Epithelial cell of esophagus (primary cell): ENCODE results near the gene WHRN.

ENCODE experiments used
- DNase-seq: peaks from one replicate; pipeline ENCODE4 v3.0.0; 2010; ENCODE audit warnings: low read depth
- H3K4me3 ChIP-seq: 2 replicates; pipeline ENCODE4 v1.5.1; 2011; ENCODE audit warnings: mild to moderate bottlenecking, low read length, control low read depth
- TF ChIP-seq, protein P1 (sequence below): IDR thresholded peaks from 2 replicates; pipeline ENCODE4 v1.5.1; 2011; ENCODE audit warnings: low read depth, mild to moderate bottlenecking, low read length, control low read depth, inconsistent platforms; ENCODE audit not compliant: insufficient read depth; ENCODE audit errors: missing control alignments

The WHRN gene

GRCh38 chr9:114505187-114506081 is at the start of gene WHRN:
Gene WHRN, minus strand, starts transcription at chr9:114505473. Its CDS starts 672 bp downstream, at chr9:114504801.
- peak within 1 kb of the TSS; percentile 68 for H3K4me3 ChIP-seq
- TF ChIP-seq, protein P1, sequence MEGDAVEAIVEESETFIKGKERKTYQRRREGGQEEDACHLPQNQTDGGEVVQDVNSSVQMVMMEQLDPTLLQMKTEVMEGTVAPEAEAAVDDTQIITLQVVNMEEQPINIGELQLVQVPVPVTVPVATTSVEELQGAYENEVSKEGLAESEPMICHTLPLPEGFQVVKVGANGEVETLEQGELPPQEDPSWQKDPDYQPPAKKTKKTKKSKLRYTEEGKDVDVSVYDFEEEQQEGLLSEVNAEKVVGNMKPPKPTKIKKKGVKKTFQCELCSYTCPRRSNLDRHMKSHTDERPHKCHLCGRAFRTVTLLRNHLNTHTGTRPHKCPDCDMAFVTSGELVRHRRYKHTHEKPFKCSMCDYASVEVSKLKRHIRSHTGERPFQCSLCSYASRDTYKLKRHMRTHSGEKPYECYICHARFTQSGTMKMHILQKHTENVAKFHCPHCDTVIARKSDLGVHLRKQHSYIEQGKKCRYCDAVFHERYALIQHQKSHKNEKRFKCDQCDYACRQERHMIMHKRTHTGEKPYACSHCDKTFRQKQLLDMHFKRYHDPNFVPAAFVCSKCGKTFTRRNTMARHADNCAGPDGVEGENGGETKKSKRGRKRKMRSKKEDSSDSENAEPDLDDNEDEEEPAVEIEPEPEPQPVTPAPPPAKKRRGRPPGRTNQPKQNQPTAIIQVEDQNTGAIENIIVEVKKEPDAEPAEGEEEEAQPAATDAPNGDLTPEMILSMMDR, result no peak
- DNase-seq, result peak; percentile 93

DNA sequence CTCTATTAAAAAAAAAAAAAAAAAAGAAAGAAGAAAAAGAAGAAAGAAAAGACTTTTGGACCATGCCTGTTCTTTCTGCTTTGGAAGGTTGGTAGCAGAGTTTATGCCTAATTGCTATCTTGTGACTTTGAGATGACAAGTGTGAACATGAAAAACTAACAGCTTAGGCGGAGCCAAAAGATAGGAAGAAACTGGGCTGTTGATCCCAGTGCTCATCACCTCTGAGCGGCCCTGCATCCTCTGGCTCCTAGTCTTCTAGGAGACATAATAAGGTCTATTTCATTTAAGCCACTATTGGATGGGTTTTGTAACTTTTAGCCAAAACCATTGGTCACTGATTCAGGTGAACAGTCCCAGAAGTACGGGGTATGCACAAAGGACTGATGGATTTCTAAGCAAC is 47.9 kb upstream of the WHRN start:
- TF ChIP-seq, protein P1, result no peak
- H3K4me3 ChIP-seq, result no peak overlapping the region
- peak; percentile 8 for DNase-seq

DNA sequence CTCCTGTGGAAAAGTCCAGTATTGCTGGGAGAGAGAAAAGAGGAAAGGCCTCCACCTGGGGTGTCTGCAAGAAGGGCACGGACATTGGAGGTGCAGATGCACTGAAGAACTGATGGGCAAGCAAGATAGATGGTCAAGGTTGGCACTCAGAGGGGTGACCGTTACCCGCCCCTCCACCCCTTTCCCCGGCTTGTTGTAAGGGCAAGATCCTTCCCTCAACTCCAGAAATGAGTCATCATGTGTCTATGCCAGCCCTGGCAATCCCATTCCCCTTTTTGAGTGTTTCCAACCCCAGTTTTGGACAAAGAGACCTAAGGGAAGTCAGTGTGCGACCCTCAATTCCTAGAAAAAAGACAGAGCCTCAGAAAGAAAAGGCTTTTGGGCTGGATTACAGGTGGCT is 47.4 kb upstream of the WHRN start:
- no peak overlapping the region for H3K4me3 ChIP-seq
- DNase-seq, result peak; percentile 34
- TF ChIP-seq, protein P1, result no peak

- TF ChIP-seq, protein P1, result no peak
- peak; percentile 99 for DNase-seq
- no peak overlapping the region for H3K4me3 ChIP-seq
Observed at GRCh38 chr9:114551750-114552685, 46.7 kb upstream of the WHRN start.

- H3K4me3 ChIP-seq, result no peak overlapping the region
- TF ChIP-seq, protein P1, result no peak
- no peak for DNase-seq
Observed at GRCh38 chr9:114549697-114550330, 44.5 kb upstream of the WHRN start.

GRCh38 chr9:114546851-114547250 is 41.6 kb upstream of the WHRN start:
- DNase-seq, result no peak
- TF ChIP-seq, protein P1, result no peak
- no peak overlapping the region for H3K4me3 ChIP-seq
